ENCODE measurements around the gene FGD2. TPM values are rescaled to one million over a fixed set of nuclear protein-coding genes. Genes with fewer than 3 reads are reported as not detected.

Gene FGD2
- total and polyA plus RNA-seq, 9 of the 15 experiments (the other 6 are each of a cell fraction or from before 2014, with no cell fraction given) = 0.09 TPM; not detected in 8

DNA sequence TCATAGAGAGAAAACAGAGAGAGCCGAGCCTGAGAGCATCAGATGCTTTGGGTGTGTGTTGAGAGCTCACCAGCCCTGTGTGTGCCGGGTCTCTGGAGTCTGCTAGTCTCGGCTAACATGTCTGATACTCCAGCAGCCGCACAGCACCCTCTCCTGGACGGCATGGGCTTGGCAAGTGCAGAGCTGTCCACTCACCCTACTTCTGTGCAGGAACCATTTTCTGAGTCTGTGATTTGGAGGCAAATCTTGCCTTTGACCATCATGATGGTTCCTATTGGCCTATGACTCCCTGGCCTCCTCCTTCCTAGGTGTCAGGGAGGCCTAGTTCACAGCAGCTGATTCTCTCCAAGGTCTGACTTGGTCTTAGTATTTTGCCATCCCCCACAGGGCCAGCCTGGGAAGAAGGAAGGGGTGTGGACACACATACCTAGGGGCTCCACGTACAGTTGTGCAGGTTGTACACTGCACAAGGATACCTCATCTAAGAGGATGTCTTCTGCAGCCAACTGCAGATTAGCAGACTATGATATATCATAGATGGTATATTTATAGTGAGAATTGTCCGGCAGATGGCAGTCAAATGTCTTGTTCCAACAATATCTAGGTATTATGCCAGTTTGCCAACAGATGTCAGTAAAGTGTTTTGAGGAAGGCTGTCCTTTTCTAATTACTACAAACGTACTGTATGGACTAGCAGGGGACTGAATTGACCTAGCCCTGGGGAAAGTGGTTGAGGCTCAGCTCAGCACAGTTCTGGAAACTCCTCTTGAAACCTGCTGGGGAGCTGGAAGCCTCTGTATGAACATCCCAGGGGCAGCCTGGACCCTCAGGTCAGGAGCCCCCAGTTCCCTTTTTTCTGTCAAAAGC is 13.0 kb downstream of the FGD2 start (continued):
- TF ChIP-seq, protein P1, sequence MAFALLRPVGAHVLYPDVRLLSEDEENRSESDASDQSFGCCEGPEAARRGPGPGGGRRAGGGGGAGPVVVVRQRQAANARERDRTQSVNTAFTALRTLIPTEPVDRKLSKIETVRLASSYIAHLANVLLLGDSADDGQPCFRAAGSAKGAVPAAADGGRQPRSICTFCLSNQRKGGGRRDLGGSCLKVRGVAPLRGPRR (CRISPR knock-in tag; IDR thresholded peaks at IDR 0.05) = no peak
- TF ChIP-seq HNRNPL (IDR thresholded peaks at IDR 0.05; ENCODE audit: low read depth, low read length) (no peak), RFX1 (IDR thresholded peaks at IDR 0.05) (no peak), PURB (CRISPR knock-in tag; IDR thresholded peaks at IDR 0.05; ENCODE audit: low read depth) (no peak), ZNF282 (CRISPR knock-in tag; IDR thresholded peaks at IDR 0.05) (no peak), CEBPG (CRISPR knock-in tag; IDR thresholded peaks at IDR 0.05) (no peak), CEBPG (tag; conservative IDR thresholded peaks at IDR 0.05 in 1 of 2, IDR thresholded peaks at IDR 0.05 in 1 of 2) (no peak), FOXJ2 (tag; IDR thresholded peaks at IDR 0.05) (no peak), ZNF217 (CRISPR knock-in tag; IDR thresholded peaks at IDR 0.05) (0 out of 2 replicates have a peak, but pooled peaks have one; percentile 29), GATAD2A (IDR thresholded peaks at IDR 0.05) (no peak), HNRNPLL (IDR thresholded peaks at IDR 0.05; ENCODE audit: low read depth, low read length, poor library complexity, severe bottlenecking) (no peak), ZFP1 (CRISPR knock-in tag; IDR thresholded peaks at IDR 0.05) (no peak), CXXC5 (CRISPR knock-in tag; IDR thresholded peaks at IDR 0.05) (no peak), DDX20 (tag; IDR thresholded peaks at IDR 0.05; ENCODE audit: low read depth) (no peak), MBD2 (IDR thresholded peaks at IDR 0.05; ENCODE audit: borderline replicate concordance, low read depth) (no peak), NRF1 (conservative IDR thresholded peaks at IDR 0.05 in 1 of 2, IDR thresholded peaks at IDR 0.05 in 1 of 2) (peak; percentile 42 to 52; a peak in 3 of 4 replicates), NR4A1 (CRISPR knock-in tag; IDR thresholded peaks at IDR 0.05) (0 out of 2 replicates have a peak, but pooled peaks have one; percentile 62), NR4A1 (tag; IDR thresholded peaks at IDR 0.05) (no peak), ATF3 (IDR thresholded peaks at IDR 0.05) (no peak), ATF3 (CRISPR knock-in tag; conservative IDR thresholded peaks at IDR 0.05) (peak; percentile 80), ZBED1 (IDR thresholded peaks at IDR 0.05) (peak; percentile 39; the same call in 1 of the 2 replicates), U2AF1 (optimal IDR thresholded peaks at IDR 0.05; ENCODE audit: low read depth, low read length) (no peak)
- TF ChIP-seq, protein P2, sequence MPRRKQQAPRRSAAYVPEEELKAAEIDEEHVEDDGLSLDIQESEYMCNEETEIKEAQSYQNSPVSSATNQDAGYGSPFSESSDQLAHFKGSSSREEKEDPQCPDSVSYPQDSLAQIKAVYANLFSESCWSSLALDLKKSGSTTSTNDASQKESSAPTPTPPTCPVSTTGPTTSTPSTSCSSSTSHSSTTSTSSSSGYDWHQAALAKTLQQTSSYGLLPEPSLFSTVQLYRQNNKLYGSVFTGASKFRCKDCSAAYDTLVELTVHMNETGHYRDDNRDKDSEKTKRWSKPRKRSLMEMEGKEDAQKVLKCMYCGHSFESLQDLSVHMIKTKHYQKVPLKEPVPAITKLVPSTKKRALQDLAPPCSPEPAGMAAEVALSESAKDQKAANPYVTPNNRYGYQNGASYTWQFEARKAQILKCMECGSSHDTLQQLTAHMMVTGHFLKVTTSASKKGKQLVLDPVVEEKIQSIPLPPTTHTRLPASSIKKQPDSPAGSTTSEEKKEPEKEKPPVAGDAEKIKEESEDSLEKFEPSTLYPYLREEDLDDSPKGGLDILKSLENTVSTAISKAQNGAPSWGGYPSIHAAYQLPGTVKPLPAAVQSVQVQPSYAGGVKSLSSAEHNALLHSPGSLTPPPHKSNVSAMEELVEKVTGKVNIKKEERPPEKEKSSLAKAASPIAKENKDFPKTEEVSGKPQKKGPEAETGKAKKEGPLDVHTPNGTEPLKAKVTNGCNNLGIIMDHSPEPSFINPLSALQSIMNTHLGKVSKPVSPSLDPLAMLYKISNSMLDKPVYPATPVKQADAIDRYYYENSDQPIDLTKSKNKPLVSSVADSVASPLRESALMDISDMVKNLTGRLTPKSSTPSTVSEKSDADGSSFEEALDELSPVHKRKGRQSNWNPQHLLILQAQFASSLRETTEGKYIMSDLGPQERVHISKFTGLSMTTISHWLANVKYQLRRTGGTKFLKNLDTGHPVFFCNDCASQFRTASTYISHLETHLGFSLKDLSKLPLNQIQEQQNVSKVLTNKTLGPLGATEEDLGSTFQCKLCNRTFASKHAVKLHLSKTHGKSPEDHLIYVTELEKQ (CRISPR knock-in tag; IDR thresholded peaks at IDR 0.05) = no peak
- TF ChIP-seq, protein P3, sequence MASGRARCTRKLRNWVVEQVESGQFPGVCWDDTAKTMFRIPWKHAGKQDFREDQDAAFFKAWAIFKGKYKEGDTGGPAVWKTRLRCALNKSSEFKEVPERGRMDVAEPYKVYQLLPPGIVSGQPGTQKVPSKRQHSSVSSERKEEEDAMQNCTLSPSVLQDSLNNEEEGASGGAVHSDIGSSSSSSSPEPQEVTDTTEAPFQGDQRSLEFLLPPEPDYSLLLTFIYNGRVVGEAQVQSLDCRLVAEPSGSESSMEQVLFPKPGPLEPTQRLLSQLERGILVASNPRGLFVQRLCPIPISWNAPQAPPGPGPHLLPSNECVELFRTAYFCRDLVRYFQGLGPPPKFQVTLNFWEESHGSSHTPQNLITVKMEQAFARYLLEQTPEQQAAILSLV (tag; IDR thresholded peaks at IDR 0.05) = no peak
